Liver (tissue), 9 donors: Measurements from ENCODE around the gene SPHKAP. TPM values are rescaled to one million over a fixed set of nuclear protein-coding genes. Genes with fewer than 3 reads are reported as not detected.

Experiments used
- DNase-seq: peaks from one replicate; pipeline ENCODE4 v3.0.0-alpha.2; 2017; ENCODE audit warnings: low spot score
- H3K27ac ChIP-seq, 2 donors: one replicate each; pipeline ENCODE4 v1.7.0; 2013; ENCODE audit warnings: inconsistent platforms in 2 of 2, low read length in 2 of 2, control low read depth in 1 of 2, low read depth in 1 of 2, mild to moderate bottlenecking in 1 of 2
- H3K27me3 ChIP-seq, 4 donors: one replicate each; pipeline versions ENCODE4 v1.6.1 to v1.7.0; 2013; ENCODE audit warnings: low read length in 3 of 4, inconsistent platforms in 1 of 4, mild to moderate bottlenecking in 1 of 4, moderate library complexity in 1 of 4; ENCODE audit not compliant: control insufficient read depth in 4 of 4, insufficient read depth in 4 of 4
- H3K36me3 ChIP-seq, 4 donors: one replicate each; pipeline versions ENCODE4 v1.6.1 to v1.7.0; 2013; ENCODE audit warnings: low read length in 3 of 4, mild to moderate bottlenecking in 3 of 4, low read depth in 1 of 4, moderate library complexity in 1 of 4; ENCODE audit not compliant: control insufficient read depth in 4 of 4, insufficient read depth in 3 of 4
- H3K4me1 ChIP-seq, 4 donors: one replicate each; pipeline versions ENCODE4 v1.6.1 to v1.7.0; 2013; ENCODE audit warnings: low read length in 3 of 4, mild to moderate bottlenecking in 3 of 4, moderate library complexity in 1 of 4; ENCODE audit not compliant: control insufficient read depth in 4 of 4, insufficient read depth in 4 of 4
- H3K4me3 ChIP-seq, 3 donors: one replicate each; pipeline versions ENCODE4 v1.6.1 to v1.7.0; 2013; ENCODE audit warnings: low read length in 3 of 3, control low read depth in 1 of 3, low read depth in 1 of 3, mild to moderate bottlenecking in 1 of 3
- H3K9ac ChIP-seq, 2 donors: one replicate each; pipeline ENCODE4 v1.7.0; 2013; ENCODE audit warnings: low read length in 2 of 2, mild to moderate bottlenecking in 2 of 2, moderate library complexity in 2 of 2, control low read depth in 1 of 2, low read depth in 1 of 2
- H3K9me3 ChIP-seq, 4 donors: one replicate each; pipeline versions ENCODE4 v1.6.1 to v1.7.0; 2013; ENCODE audit warnings: low read length in 3 of 4; ENCODE audit not compliant: control insufficient read depth in 4 of 4
- EGR1 ChIP-seq, 2 donors: IDR thresholded peaks; 2 replicates each; pipeline ENCODE4 v1.6.1; 2016 to 2018; ENCODE audit warnings: antibody characterized with exemption in 2 of 2, low read depth in 2 of 2
- FOXA1 ChIP-seq: IDR thresholded peaks from 2 replicates; pipeline ENCODE4 v1.6.1; 2016; ENCODE audit warnings: antibody characterized with exemption
- FOXA2 ChIP-seq: IDR thresholded peaks from 2 replicates; pipeline ENCODE4 v1.6.1; 2016; ENCODE audit warnings: antibody characterized with exemption
- GABPA ChIP-seq, 2 donors: IDR thresholded peaks in 1 of 2; conservative IDR thresholded peaks in 1 of 2; 2 replicates each; pipeline ENCODE4 v1.6.1; 2016; ENCODE audit warnings: antibody characterized with exemption in 2 of 2, mild to moderate bottlenecking in 1 of 2, moderate library complexity in 1 of 2
- HNF4A ChIP-seq, 2 donors: conservative IDR thresholded peaks; 2 replicates each; pipeline ENCODE4 v1.6.1; 2016; ENCODE audit warnings: antibody characterized with exemption in 2 of 2, mild to moderate bottlenecking in 2 of 2
- HNF4G ChIP-seq: IDR thresholded peaks from 2 replicates; pipeline ENCODE4 v1.6.1; 2016; ENCODE audit warnings: antibody characterized with exemption
- JUND ChIP-seq, 2 donors: IDR thresholded peaks; 2 replicates each; pipeline ENCODE4 v1.6.1; 2016; ENCODE audit warnings: antibody characterized with exemption in 2 of 2
- NR2F2 ChIP-seq: IDR thresholded peaks from 2 replicates; pipeline ENCODE4 v1.6.1; 2016; ENCODE audit warnings: antibody characterized with exemption
- RAD21 ChIP-seq, 2 donors: IDR thresholded peaks; 2 replicates each; pipeline ENCODE4 v1.6.1; 2016; ENCODE audit warnings: antibody characterized with exemption in 2 of 2, mild to moderate bottlenecking in 2 of 2
- RXRA ChIP-seq, 2 donors: IDR thresholded peaks; 2 replicates each; pipeline ENCODE4 v1.6.1; 2017 to 2018; ENCODE audit warnings: antibody characterized with exemption in 2 of 2, mild to moderate bottlenecking in 1 of 2
- SP1 ChIP-seq: IDR thresholded peaks from 2 replicates; pipeline ENCODE4 v1.6.1; 2018; ENCODE audit warnings: antibody characterized with exemption, mild to moderate bottlenecking
- TAF1 ChIP-seq: conservative IDR thresholded peaks from 2 replicates; pipeline ENCODE4 v1.6.1; 2016; ENCODE audit warnings: antibody characterized with exemption, mild to moderate bottlenecking
- YY1 ChIP-seq: IDR thresholded peaks from 2 replicates; pipeline ENCODE4 v1.6.1; 2016; ENCODE audit warnings: antibody characterized with exemption, mild to moderate bottlenecking
- WGBS: extraction: QIAGEN DNeasy Blood & Tissue Kit; methylation state at CpG from one replicate; pipeline ENCODE4 v1.1.7; 2013; 5-methylcytosine and 5-hydroxymethylcytosine counted together
- polyA plus RNA-seq, 2 donors: library from polyadenylated mRNA; stranded (reverse) in 1 of 2; unstranded in 1 of 2; fragments of 200-250 nt in 1 of 2; fragments of >200 nt in 1 of 2; fragmentation: Nextera tagmentation in 1 of 2; extraction: Ambion mirVana in 1 of 2; gene quantifications; one replicate each; pipeline versions ENCODE4 v1.2.1 to v1.2.3, GENCODE V29; 2013 to 2015
- total RNA-seq, 2 donors: library from RNA; depleted of rRNA; stranded (reverse); fragments of >200 nt; gene quantifications; one replicate each; pipeline ENCODE4 v1.2.3, GENCODE V29; 2014
- TF ChIP-seq, protein P1 (sequence below): fragments of 150-350 bp; IDR thresholded peaks from 2 replicates; pipeline ENCODE4 v1.5.1; 2017; ENCODE audit warnings: improper control_type of control experiment, low read depth, low read length; ENCODE audit not compliant: missing input control
- TF ChIP-seq, protein P2 (sequence below): IDR thresholded peaks from 2 replicates; pipeline ENCODE4 v1.6.1; 2016; ENCODE audit warnings: antibody characterized with exemption
- TF ChIP-seq, protein P3 (sequence below): IDR thresholded peaks from 2 replicates; pipeline ENCODE4 v1.6.1; 2016; ENCODE audit warnings: antibody characterized with exemption, mild to moderate bottlenecking
- TF ChIP-seq, protein P4 (sequence below): IDR thresholded peaks from 2 replicates; pipeline ENCODE4 v1.6.1; 2016; ENCODE audit warnings: antibody characterized with exemption
- TF ChIP-seq, protein P5 (sequence below): IDR thresholded peaks from 2 replicates; pipeline ENCODE4 v1.6.1; 2016; ENCODE audit warnings: antibody characterized with exemption
- donor health status: healthy.
- donor health status: healthy.
- donor health status: healthy.
- donor health status: healthy.
- donor health status: healthy.

The SPHKAP gene
- total and polyA plus RNA-seq, 4 donors: not detected

DNA sequence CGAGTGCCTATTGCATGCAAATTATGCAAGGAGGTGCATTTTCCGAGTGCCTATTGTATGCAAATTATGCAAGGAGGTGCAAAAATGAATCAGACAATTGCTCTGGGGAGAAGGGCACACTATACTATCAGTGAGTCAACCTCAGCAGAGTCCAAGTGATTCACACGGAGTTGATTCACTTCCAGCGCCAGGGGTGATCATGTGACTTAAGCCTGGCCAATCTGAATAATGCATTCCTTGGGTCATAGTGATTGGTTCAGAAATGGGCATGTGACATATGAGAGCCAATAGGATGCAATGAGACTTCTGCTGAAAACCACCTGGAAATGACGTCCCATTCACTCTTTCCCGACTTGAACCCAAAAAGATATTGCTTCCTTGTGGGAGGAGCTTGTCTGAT is 157.9 kb downstream of the SPHKAP start:
- Histone ChIP-seq H3K27me3 (peaks cover 0 to 5% (median 0%) of the 10 kb centered on the region in 4 donors), H3K9ac (no peak overlapping the region), H3K27ac (no peak overlapping the region), H3K4me1 (no peaks in the 10 kb centered on the region), H3K4me3 (no peak overlapping the region), H3K9me3 (peaks cover 0 to 4% (median 0%) of the 10 kb centered on the region in 4 donors), H3K36me3 (no peaks in the 10 kb centered on the region)
- DNase-seq: no peak
- 75% methylated on average over 6 of the region's 6 CpGs for WGBS
- TF ChIP-seq NR2F2 (no peak), EGR1 (IDR thresholded peaks at IDR 0.05; ENCODE audit: low read depth in 2 of 2) (no peak), HNF4G (no peak), SP1 (no peak), YY1 (no peak), JUND (IDR thresholded peaks at IDR 0.05) (no peak), FOXA1 (no peak), RAD21 (IDR thresholded peaks at IDR 0.05) (no peak), GABPA (IDR thresholded peaks at IDR 0.05 in 1 of 2, conservative IDR thresholded peaks at IDR 0.05 in 1 of 2) (no peak), FOXA2 (no peak), RXRA (IDR thresholded peaks at IDR 0.05) (no peak), TAF1 (no peak), HNF4A (conservative IDR thresholded peaks at IDR 0.05) (no peak)
- TF ChIP-seq, protein P1, sequence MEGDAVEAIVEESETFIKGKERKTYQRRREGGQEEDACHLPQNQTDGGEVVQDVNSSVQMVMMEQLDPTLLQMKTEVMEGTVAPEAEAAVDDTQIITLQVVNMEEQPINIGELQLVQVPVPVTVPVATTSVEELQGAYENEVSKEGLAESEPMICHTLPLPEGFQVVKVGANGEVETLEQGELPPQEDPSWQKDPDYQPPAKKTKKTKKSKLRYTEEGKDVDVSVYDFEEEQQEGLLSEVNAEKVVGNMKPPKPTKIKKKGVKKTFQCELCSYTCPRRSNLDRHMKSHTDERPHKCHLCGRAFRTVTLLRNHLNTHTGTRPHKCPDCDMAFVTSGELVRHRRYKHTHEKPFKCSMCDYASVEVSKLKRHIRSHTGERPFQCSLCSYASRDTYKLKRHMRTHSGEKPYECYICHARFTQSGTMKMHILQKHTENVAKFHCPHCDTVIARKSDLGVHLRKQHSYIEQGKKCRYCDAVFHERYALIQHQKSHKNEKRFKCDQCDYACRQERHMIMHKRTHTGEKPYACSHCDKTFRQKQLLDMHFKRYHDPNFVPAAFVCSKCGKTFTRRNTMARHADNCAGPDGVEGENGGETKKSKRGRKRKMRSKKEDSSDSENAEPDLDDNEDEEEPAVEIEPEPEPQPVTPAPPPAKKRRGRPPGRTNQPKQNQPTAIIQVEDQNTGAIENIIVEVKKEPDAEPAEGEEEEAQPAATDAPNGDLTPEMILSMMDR: no peak
- TF ChIP-seq, protein P2, sequence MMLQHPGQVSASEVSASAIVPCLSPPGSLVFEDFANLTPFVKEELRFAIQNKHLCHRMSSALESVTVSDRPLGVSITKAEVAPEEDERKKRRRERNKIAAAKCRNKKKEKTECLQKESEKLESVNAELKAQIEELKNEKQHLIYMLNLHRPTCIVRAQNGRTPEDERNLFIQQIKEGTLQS: no peak
- TF ChIP-seq, protein P3, sequence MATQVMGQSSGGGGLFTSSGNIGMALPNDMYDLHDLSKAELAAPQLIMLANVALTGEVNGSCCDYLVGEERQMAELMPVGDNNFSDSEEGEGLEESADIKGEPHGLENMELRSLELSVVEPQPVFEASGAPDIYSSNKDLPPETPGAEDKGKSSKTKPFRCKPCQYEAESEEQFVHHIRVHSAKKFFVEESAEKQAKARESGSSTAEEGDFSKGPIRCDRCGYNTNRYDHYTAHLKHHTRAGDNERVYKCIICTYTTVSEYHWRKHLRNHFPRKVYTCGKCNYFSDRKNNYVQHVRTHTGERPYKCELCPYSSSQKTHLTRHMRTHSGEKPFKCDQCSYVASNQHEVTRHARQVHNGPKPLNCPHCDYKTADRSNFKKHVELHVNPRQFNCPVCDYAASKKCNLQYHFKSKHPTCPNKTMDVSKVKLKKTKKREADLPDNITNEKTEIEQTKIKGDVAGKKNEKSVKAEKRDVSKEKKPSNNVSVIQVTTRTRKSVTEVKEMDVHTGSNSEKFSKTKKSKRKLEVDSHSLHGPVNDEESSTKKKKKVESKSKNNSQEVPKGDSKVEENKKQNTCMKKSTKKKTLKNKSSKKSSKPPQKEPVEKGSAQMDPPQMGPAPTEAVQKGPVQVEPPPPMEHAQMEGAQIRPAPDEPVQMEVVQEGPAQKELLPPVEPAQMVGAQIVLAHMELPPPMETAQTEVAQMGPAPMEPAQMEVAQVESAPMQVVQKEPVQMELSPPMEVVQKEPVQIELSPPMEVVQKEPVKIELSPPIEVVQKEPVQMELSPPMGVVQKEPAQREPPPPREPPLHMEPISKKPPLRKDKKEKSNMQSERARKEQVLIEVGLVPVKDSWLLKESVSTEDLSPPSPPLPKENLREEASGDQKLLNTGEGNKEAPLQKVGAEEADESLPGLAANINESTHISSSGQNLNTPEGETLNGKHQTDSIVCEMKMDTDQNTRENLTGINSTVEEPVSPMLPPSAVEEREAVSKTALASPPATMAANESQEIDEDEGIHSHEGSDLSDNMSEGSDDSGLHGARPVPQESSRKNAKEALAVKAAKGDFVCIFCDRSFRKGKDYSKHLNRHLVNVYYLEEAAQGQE: no peak
- TF ChIP-seq, protein P4, sequence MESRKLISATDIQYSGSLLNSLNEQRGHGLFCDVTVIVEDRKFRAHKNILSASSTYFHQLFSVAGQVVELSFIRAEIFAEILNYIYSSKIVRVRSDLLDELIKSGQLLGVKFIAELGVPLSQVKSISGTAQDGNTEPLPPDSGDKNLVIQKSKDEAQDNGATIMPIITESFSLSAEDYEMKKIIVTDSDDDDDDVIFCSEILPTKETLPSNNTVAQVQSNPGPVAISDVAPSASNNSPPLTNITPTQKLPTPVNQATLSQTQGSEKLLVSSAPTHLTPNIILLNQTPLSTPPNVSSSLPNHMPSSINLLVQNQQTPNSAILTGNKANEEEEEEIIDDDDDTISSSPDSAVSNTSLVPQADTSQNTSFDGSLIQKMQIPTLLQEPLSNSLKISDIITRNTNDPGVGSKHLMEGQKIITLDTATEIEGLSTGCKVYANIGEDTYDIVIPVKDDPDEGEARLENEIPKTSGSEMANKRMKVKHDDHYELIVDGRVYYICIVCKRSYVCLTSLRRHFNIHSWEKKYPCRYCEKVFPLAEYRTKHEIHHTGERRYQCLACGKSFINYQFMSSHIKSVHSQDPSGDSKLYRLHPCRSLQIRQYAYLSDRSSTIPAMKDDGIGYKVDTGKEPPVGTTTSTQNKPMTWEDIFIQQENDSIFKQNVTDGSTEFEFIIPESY: no peak
- TF ChIP-seq, protein P5, sequence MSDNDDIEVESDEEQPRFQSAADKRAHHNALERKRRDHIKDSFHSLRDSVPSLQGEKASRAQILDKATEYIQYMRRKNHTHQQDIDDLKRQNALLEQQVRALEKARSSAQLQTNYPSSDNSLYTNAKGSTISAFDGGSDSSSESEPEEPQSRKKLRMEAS: no peak
